ENCODE measurements around the gene TIMM8A. TPM values are rescaled to one million over a fixed set of nuclear protein-coding genes. Genes with fewer than 3 reads are reported as not detected.

The TIMM8A gene
- total and polyA plus RNA-seq, 2 of the 13 experiments (the other 11 are each of a cell fraction or from before 2014, with no cell fraction given): 6.1 to 25.5 TPM

GRCh38 chrX:101383679-101384205 is 35.2 kb upstream of the TIMM8A start (continued):
- TF ChIP-seq, protein P1, sequence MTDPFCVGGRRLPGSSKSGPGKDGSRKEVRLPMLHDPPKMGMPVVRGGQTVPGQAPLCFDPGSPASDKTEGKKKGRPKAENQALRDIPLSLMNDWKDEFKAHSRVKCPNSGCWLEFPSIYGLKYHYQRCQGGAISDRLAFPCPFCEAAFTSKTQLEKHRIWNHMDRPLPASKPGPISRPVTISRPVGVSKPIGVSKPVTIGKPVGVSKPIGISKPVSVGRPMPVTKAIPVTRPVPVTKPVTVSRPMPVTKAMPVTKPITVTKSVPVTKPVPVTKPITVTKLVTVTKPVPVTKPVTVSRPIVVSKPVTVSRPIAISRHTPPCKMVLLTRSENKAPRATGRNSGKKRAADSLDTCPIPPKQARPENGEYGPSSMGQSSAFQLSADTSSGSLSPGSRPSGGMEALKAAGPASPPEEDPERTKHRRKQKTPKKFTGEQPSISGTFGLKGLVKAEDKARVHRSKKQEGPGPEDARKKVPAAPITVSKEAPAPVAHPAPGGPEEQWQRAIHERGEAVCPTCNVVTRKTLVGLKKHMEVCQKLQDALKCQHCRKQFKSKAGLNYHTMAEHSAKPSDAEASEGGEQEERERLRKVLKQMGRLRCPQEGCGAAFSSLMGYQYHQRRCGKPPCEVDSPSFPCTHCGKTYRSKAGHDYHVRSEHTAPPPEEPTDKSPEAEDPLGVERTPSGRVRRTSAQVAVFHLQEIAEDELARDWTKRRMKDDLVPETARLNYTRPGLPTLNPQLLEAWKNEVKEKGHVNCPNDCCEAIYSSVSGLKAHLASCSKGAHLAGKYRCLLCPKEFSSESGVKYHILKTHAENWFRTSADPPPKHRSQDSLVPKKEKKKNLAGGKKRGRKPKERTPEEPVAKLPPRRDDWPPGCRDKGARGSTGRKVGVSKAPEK (CRISPR knock-in tag; IDR thresholded peaks at IDR 0.05; ENCODE audit: borderline replicate concordance): no peak
- TF ChIP-seq EHMT2 (IDR thresholded peaks at IDR 0.05; ENCODE audit: borderline replicate concordance, low read depth, low read length) (no peak), ZFP62 (CRISPR knock-in tag; IDR thresholded peaks at IDR 0.05) (no peak)

GRCh38 chrX:101377547-101377946 is 29.0 kb upstream of the TIMM8A start:
- no peaks in the 10 kb centered on the region for H4K20me1 ChIP-seq (ENCODE audit: insufficient read depth, low read length)
- POLR2A ChIA-PET: interaction anchor here (1.1 kb wide), 1 partner anchor 13 kb away, joined by 3 read pairs; the partner anchor contains the start of gene RPL36A
- H3K9me3 ChIP-seq (ENCODE audit: low read length): no peaks in the 10 kb centered on the region
- no peak overlapping the region for H3K27ac ChIP-seq (ENCODE audit: extremely low read length, insufficient read depth, low read length)
- BruUV-seq (replicated peaks): no TSS peak
- CTCF ChIA-PET (ENCODE audit: low intra/inter-chr PET ratio, low total read pairs): no interaction called here
- ATAC-seq (no peak), DNase-seq (ENCODE audit: low spot score) (no peak), FAIRE-seq (no peak)
- no peak overlapping the region for H3K4me3 ChIP-seq (replicated peaks in 1 of 3; ENCODE audit: insufficient read depth in 1 of 3, low read depth in 2 of 3, low read length in 3 of 3)
- intact Hi-C loops (cut with micrococcal nuclease; ENCODE audit: unreplicated experiment): no loop called here
- H3K4me1 ChIP-seq (ENCODE audit: insufficient read depth, low read length): no peaks in the 10 kb centered on the region
- no peak for TF ChIP-seq NFIC (IDR thresholded peaks at IDR 0.05; ENCODE audit: low read length)
- TF ChIP-seq ZNF710 (CRISPR knock-in tag; IDR thresholded peaks at IDR 0.05; ENCODE audit: borderline replicate concordance): no peak
- TF ChIP-seq ERF (CRISPR knock-in tag; IDR thresholded peaks at IDR 0.05): no peak
- TF ChIP-seq ZNF510 (CRISPR knock-in tag; IDR thresholded peaks at IDR 0.05; ENCODE audit: low read depth): no peak
- TF ChIP-seq TP53 (CRISPR knock-in tag; conservative IDR thresholded peaks at IDR 0.05): no peak
- no peak for TF ChIP-seq ZNF737 (CRISPR knock-in tag; IDR thresholded peaks at IDR 0.05; ENCODE audit: borderline replicate concordance)
- no peak for TF ChIP-seq PHF5A (CRISPR knock-in tag; IDR thresholded peaks at IDR 0.05; ENCODE audit: low read depth, unreplicated experiment)
- in situ Hi-C loops (cut with HindIII; ENCODE audit: extremely low pct_ligation_motif_present, low pct_unique_long_range_greater_than_20kb): no loop called here
- H3K4me2 ChIP-seq (ENCODE audit: low read depth, low read length): no peak overlapping the region
- no peaks in the 10 kb centered on the region for H3K27me3 ChIP-seq (ENCODE audit: control insufficient read depth in 1 of 2, insufficient read depth in 2 of 2, low read length in 2 of 2)
- H3K79me2 ChIP-seq (ENCODE audit: insufficient read depth, low read length): no peaks in the 10 kb centered on the region
- no peak overlapping the region for H2AFZ ChIP-seq (ENCODE audit: low read length)
- no CpG with 5 or more reads among the region's 1 CpG for WGBS (ENCODE audit: low lambda C conversion rate)
- H3K36me3 ChIP-seq (replicated peaks in 1 of 2; ENCODE audit: control insufficient read depth in 1 of 2, insufficient read depth in 2 of 2, low read length in 2 of 2): no peaks in the 10 kb centered on the region
- H3K9ac ChIP-seq (ENCODE audit: insufficient read depth, low read depth, low read length): no peak overlapping the region

Measured in HepG2 (cell line).